Stomach (tissue), 9 donors: ENCODE data around the gene SMAD5. TPM values are rescaled to one million over a fixed set of nuclear protein-coding genes. Genes with fewer than 3 reads are reported as not detected.

Experiments
- DNase-seq, 2 donors: peaks; one replicate each; pipeline versions ENCODE4 v3.0.0 to v3.0.0-alpha.2; 2013 to 2019
- H3K27ac ChIP-seq, 5 donors: fragments of 200-600 bp in 4 of 5; sonication (generic) in 4 of 5; one replicate each; pipeline ENCODE4 v1.5.1; 2013 to 2019; ENCODE audit warnings: mild to moderate bottlenecking in 1 of 5, moderate library complexity in 1 of 5
- H3K27me3 ChIP-seq, 3 donors: fragments of 200-600 bp; sonication (generic); one replicate each; pipeline ENCODE4 v1.5.1; 2017 to 2019; ENCODE audit warnings: mixed run types in 1 of 3
- H3K36me3 ChIP-seq, 4 donors: fragments of 200-600 bp; sonication (generic); 1 replicate in 3 of 4; 2 replicates in 1 of 4; pipeline ENCODE4 v1.5.1; 2016 to 2019
- H3K4me1 ChIP-seq, 4 donors: fragments of 200-600 bp; sonication (generic); one replicate each; pipeline ENCODE4 v1.5.1; 2016 to 2019
- H3K4me3 ChIP-seq, 4 donors: fragments of 200-600 bp; sonication (generic) in 3 of 4; one replicate each; pipeline ENCODE4 v1.5.1; 2016 to 2019; ENCODE audit warnings: mild to moderate bottlenecking in 1 of 4
- H3K9me3 ChIP-seq, 4 donors: fragments of 200-600 bp; sonication (generic); one replicate each; pipeline ENCODE4 v1.5.1; 2016 to 2019
- EP300 ChIP-seq: sonication (generic); formaldehyde crosslinking; IDR thresholded peaks from one replicate; pipeline ENCODE4 v1.6.1; 2017; ENCODE audit warnings: antibody characterized with exemption
- POLR2A ChIP-seq, 4 donors: fragments of 450-650 bp; IDR thresholded peaks; one replicate each; pipeline ENCODE4 v1.6.1; 2016; ENCODE audit warnings: antibody characterized with exemption in 4 of 4, control low read depth in 2 of 4, mild to moderate bottlenecking in 1 of 4, moderate library complexity in 1 of 4
- POLR2AphosphoS5 ChIP-seq, 3 donors: sonication (generic); formaldehyde crosslinking; IDR thresholded peaks; one replicate each; pipeline ENCODE4 v1.6.1; 2016; ENCODE audit warnings: antibody characterized with exemption in 3 of 3
- WGBS, 5 donors: extraction: QIAGEN DNeasy Blood & Tissue Kit in 3 of 5; methylation state at CpG; one replicate each; pipeline versions ENCODE4 v1.1.5 to v1.1.7; 2013 to 2018; 5-methylcytosine and 5-hydroxymethylcytosine counted together
- intact Hi-C: fragments of 100-400 bp; cut with DNase I; formaldehyde crosslinking; loops from one replicate; pipeline ENCODE4 v1.15.1; 2023; ENCODE audit warnings: low total_unique reads
- polyA plus RNA-seq, 3 donors: library from polyadenylated mRNA; stranded (reverse); fragments of 200-250 nt; gene quantifications; one replicate each; pipeline ENCODE4 v1.2.3, GENCODE V29; 2013
- total RNA-seq, 5 donors: library from RNA; depleted of rRNA; stranded (reverse); fragments of >200 nt; gene quantifications; one replicate each; pipeline versions ENCODE4 v1.1.0 to v1.2.3, GENCODE V29; 2014 to 2016
- TF ChIP-seq, protein P1 (sequence below), 7 experiments: fragments of 450-650 bp in 4 of 7; fragments of 200-600 bp in 3 of 7; sonication (generic) in 3 of 7; IDR thresholded peaks; one replicate each; pipeline ENCODE4 v1.5.1; 2016 to 2019; ENCODE audit warnings: antibody characterized with exemption in 7 of 7, control low read depth in 2 of 7, mild to moderate bottlenecking in 1 of 7
- donor health status: healthy with polysubstance abuse.
- donor health status: Bipolar disorder and iron deficiency.
- donor health status: healthy.

SMAD5 gene
- total and polyA plus RNA-seq, 8 donors: 6.8 to 220 (median 24.0) TPM

DNA sequence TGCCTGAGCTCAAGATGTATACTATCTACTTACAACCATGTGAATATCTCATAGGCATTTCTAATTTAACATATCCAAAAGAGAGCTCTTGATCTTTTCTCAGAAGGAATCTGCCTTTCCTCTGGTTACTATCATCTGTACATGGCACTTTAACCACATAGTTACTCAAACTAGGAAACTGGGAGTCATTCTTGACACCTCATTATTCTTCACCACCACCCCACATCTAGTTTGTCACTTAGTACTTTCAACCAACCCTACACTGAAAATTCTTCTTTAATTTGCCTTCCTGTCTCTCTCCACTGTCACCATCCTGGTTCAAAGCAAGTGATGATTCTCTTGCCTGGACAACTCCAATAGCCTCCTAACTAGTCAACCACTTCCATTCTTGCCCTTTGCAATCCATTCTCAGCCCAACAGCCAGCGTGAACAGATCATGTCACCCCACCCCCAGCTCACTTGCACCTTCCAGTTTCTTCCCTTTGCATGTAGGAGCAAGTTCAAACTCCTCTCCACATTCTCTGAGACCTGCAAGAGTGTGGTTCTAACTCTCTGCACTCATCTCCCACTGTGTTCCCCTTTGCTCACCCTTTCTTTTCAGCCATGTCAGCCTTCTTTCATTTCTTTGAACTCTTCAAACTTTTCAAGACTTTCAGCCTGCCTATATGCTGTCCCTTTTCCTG, 17.3 kb upstream of the SMAD5 start:
- Histone ChIP-seq H3K36me3 (no peaks in the 10 kb centered on the region), H3K27me3 (no peaks in the 10 kb centered on the region), H3K4me3 (no peak overlapping the region), H3K9me3 (no peaks in the 10 kb centered on the region), H3K27ac (no peak overlapping the region), H3K4me1 (no peaks in the 10 kb centered on the region)
- WGBS, 5 donors: 78 to 100% (median 87%) methylated on average over 1 of the region's 1 CpG
- no peak for TF ChIP-seq POLR2A (IDR thresholded peaks at IDR 0.05)
- TF ChIP-seq POLR2AphosphoS5 (IDR thresholded peaks at IDR 0.05): no peak
- no peak for TF ChIP-seq EP300
- TF ChIP-seq, protein P1, sequence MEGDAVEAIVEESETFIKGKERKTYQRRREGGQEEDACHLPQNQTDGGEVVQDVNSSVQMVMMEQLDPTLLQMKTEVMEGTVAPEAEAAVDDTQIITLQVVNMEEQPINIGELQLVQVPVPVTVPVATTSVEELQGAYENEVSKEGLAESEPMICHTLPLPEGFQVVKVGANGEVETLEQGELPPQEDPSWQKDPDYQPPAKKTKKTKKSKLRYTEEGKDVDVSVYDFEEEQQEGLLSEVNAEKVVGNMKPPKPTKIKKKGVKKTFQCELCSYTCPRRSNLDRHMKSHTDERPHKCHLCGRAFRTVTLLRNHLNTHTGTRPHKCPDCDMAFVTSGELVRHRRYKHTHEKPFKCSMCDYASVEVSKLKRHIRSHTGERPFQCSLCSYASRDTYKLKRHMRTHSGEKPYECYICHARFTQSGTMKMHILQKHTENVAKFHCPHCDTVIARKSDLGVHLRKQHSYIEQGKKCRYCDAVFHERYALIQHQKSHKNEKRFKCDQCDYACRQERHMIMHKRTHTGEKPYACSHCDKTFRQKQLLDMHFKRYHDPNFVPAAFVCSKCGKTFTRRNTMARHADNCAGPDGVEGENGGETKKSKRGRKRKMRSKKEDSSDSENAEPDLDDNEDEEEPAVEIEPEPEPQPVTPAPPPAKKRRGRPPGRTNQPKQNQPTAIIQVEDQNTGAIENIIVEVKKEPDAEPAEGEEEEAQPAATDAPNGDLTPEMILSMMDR (IDR thresholded peaks at IDR 0.05): no peak
- DNase-seq: no peak
- intact Hi-C loops: no loop called here

DNA sequence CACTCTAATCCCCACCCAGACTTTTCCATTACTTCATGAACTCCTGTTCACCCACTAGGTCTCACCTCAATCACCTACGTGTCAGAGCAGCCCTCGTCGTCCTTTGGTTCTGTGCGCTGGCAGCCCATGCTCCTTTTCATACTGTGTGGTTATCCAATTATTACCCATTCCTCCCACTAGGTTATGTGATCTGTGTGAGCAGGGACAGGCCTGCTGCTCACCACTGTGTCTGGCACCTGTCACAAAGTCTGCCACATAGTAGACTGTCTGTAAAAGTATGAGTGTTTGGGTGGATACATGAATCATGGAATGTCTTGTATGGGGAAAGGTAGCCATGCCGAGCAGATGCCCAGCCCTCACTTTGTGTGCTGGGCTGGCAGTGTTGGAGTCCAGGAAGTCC, 12.1 kb upstream of the SMAD5 start:
- Histone ChIP-seq H3K27ac (no peak overlapping the region), H3K36me3 (no peaks in the 10 kb centered on the region), H3K27me3 (no peaks in the 10 kb centered on the region), H3K4me1 (no peaks in the 10 kb centered on the region), H3K4me3 (no peak overlapping the region), H3K9me3 (no peaks in the 10 kb centered on the region)
- DNase-seq: no peak
- WGBS, 5 donors: 91 to 98% (median 94%) methylated on average over 5 of the region's 5 CpGs
- TF ChIP-seq, protein P1 (IDR thresholded peaks at IDR 0.05): no peak
- TF ChIP-seq EP300: no peak
- TF ChIP-seq POLR2A (IDR thresholded peaks at IDR 0.05): no peak
- TF ChIP-seq POLR2AphosphoS5 (IDR thresholded peaks at IDR 0.05): no peak
- intact Hi-C loops: no loop called here

DNA sequence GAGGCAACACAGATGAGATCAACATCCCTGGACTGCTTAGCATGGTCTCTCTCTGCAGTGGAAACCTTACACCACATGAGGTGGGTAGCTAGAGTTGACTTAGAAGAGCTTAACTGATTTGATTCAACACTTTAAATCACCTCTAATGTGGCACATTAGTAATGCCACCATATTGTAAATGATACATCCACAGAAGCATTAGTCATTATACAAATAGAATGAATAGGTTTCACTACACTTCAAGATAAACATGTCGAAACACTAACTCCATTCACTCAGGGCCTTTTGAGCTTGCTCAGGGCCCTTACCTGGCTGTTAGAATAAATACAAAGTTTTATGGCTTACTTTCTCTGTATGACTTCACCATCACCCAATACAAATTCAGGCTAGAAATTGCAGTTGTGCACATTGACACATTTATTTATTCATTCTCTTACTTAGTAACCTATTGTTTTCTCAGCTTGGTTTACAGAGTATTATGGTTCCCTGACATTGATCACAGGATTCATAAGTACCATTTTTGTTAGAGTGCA, 9.3 kb upstream of the SMAD5 start:
- H3K4me1 ChIP-seq: no peaks in the 10 kb centered on the region
- H3K36me3 ChIP-seq: no peaks in the 10 kb centered on the region
- DNase-seq: peak in 1 of 2 donors; percentile 83
- H3K4me3 ChIP-seq: no peak overlapping the region
- WGBS, 5 donors: 21 to 54% (median 35%) methylated on average over 1 of the region's 1 CpG
- TF ChIP-seq POLR2AphosphoS5 (IDR thresholded peaks at IDR 0.05) (peak in 1 of 3 donors; percentile 56), POLR2A (IDR thresholded peaks at IDR 0.05) (no peak)
- intact Hi-C loops: no loop called here
- H3K9me3 ChIP-seq: no peaks in the 10 kb centered on the region
- H3K27ac ChIP-seq: peak overlapping the region in 2 of 5 donors; percentile 53 to 55
- no peaks in the 10 kb centered on the region for H3K27me3 ChIP-seq

DNA sequence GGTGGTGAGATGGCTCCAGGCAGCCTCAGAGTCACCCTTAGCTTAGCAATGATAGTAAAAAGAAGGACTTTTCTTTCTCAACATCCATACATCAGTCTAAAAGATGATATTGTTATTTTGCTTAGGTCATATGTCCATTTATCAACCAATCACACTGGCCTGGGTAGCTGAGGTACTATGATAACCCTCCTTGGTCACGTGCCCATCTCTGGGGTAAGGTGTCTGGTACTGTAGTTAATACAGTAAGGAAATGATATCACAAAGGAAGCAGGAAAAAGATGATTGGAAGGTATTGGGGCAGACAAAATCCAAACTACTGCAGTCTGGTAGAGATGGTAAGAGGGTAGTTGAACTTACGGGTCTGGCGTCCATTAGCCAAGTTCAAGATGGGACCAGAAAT, 5.1 kb upstream of the SMAD5 start:
- TF ChIP-seq EP300 (no peak), POLR2AphosphoS5 (IDR thresholded peaks at IDR 0.05) (no peak), POLR2A (IDR thresholded peaks at IDR 0.05) (no peak)

DNA sequence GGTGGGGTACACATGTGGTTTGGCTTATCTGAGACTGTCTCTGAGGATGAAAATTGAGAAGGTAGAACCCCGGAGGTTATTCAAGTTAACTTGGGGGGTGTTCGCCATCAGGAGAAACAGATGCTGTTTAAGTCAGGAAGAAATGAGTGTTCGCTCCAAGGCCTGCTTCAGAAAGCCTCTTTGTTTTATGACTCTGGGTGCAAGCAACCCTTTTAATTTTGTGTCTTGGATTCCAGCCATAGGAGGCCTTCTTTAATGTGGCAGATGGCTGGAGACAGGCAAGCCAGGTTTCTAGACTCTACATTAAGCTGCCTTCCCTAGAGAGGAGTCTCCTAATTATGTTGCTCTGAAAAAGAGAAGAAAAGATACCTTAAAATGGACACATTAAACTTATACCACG, 4.2 kb upstream of the SMAD5 start:
- TF ChIP-seq POLR2AphosphoS5 (IDR thresholded peaks at IDR 0.05) (no peak), POLR2A (IDR thresholded peaks at IDR 0.05) (no peak), EP300 (no peak)
- TF ChIP-seq, protein P1 (IDR thresholded peaks at IDR 0.05): no peak
- H3K9me3 ChIP-seq: no peaks in the 10 kb centered on the region
- WGBS, 5 donors: 76 to 86% (median 81%) methylated on average over 4 of the region's 4 CpGs
- H3K27ac ChIP-seq: no peak overlapping the region
- H3K4me3 ChIP-seq: no peak overlapping the region
- intact Hi-C loops: no loop called here
- no peaks in the 10 kb centered on the region for H3K27me3 ChIP-seq
- peak in 1 of 2 donors; percentile 49 for DNase-seq
- H3K4me1 ChIP-seq: peaks cover 4 to 10% (median 6%) of the 10 kb centered on the region in 4 donors
- no peaks in the 10 kb centered on the region for H3K36me3 ChIP-seq

More for the DNA sequence above, 5.1 kb upstream of the SMAD5 start:
- peaks cover 4 to 8% (median 5%) of the 10 kb centered on the region in 4 donors for H3K4me1 ChIP-seq
- H3K4me3 ChIP-seq: no peak overlapping the region
- no peaks in the 10 kb centered on the region for H3K9me3 ChIP-seq
- no peak overlapping the region for H3K27ac ChIP-seq
- intact Hi-C loops: no loop called here
- H3K36me3 ChIP-seq: no peaks in the 10 kb centered on the region
- WGBS, 5 donors: 86 to 95% (median 89%) methylated on average over 3 of the region's 3 CpGs
- H3K27me3 ChIP-seq: no peaks in the 10 kb centered on the region
- DNase-seq: no peak
